ENCODE measurements around the gene CHMP2B.

CHMP2B gene

GRCh38 chr3:87186608-87187159, 40.4 kb upstream of the CHMP2B start:
- Histone ChIP-seq H3K27me3 (ENCODE audit: insufficient read depth, poor library complexity, severe bottlenecking) (no peaks in the 10 kb centered on the region), H3K4me3 (ENCODE audit: severe bottlenecking) (no peak overlapping the region), H3K36me3 (ENCODE audit: low read depth) (no peaks in the 10 kb centered on the region), H3K4me1 (ENCODE audit: insufficient read depth, poor library complexity, severe bottlenecking) (no peaks in the 10 kb centered on the region), H3K9me3 (ENCODE audit: severe bottlenecking) (no peaks in the 10 kb centered on the region), H3K27ac (ENCODE audit: poor library complexity, severe bottlenecking) (no peak overlapping the region)
- ATAC-seq (ENCODE audit: low read depth) (no peak), DNase-seq (ENCODE audit: low spot score) (no peak)
- no peak for TF ChIP-seq CTCF (IDR thresholded peaks at IDR 0.05; ENCODE audit: poor library complexity, severe bottlenecking)

GRCh38 chr3:87191175-87191574, 35.9 kb upstream of the CHMP2B start:
- ATAC-seq (ENCODE audit: low read depth) (no peak), DNase-seq (ENCODE audit: low spot score) (no peak)
- no peak for TF ChIP-seq CTCF (IDR thresholded peaks at IDR 0.05; ENCODE audit: poor library complexity, severe bottlenecking)
- Histone ChIP-seq H3K4me3 (ENCODE audit: severe bottlenecking) (no peak overlapping the region), H3K9me3 (ENCODE audit: severe bottlenecking) (no peaks in the 10 kb centered on the region), H3K27ac (ENCODE audit: poor library complexity, severe bottlenecking) (no peak overlapping the region), H3K36me3 (ENCODE audit: low read depth) (no peaks in the 10 kb centered on the region), H3K27me3 (ENCODE audit: insufficient read depth, poor library complexity, severe bottlenecking) (no peaks in the 10 kb centered on the region), H3K4me1 (ENCODE audit: insufficient read depth, poor library complexity, severe bottlenecking) (no peaks in the 10 kb centered on the region)

GRCh38 chr3:87191641-87192040, 35.5 kb upstream of the CHMP2B start:
- DNase-seq (ENCODE audit: low spot score) (no peak), ATAC-seq (ENCODE audit: low read depth) (no peak)
- Histone ChIP-seq H3K4me3 (ENCODE audit: severe bottlenecking) (no peak overlapping the region), H3K36me3 (ENCODE audit: low read depth) (no peaks in the 10 kb centered on the region), H3K9me3 (ENCODE audit: severe bottlenecking) (no peaks in the 10 kb centered on the region), H3K27ac (ENCODE audit: poor library complexity, severe bottlenecking) (no peak overlapping the region), H3K27me3 (ENCODE audit: insufficient read depth, poor library complexity, severe bottlenecking) (no peaks in the 10 kb centered on the region), H3K4me1 (ENCODE audit: insufficient read depth, poor library complexity, severe bottlenecking) (no peaks in the 10 kb centered on the region)
- no peak for TF ChIP-seq CTCF (IDR thresholded peaks at IDR 0.05; ENCODE audit: poor library complexity, severe bottlenecking)

GRCh38 chr3:87196879-87197278, 30.2 kb upstream of the CHMP2B start:
- Histone ChIP-seq H3K4me1 (ENCODE audit: insufficient read depth, poor library complexity, severe bottlenecking) (no peaks in the 10 kb centered on the region), H3K27me3 (ENCODE audit: insufficient read depth, poor library complexity, severe bottlenecking) (no peaks in the 10 kb centered on the region), H3K27ac (ENCODE audit: poor library complexity, severe bottlenecking) (no peak overlapping the region), H3K36me3 (ENCODE audit: low read depth) (no peaks in the 10 kb centered on the region), H3K4me3 (ENCODE audit: severe bottlenecking) (no peak overlapping the region), H3K9me3 (ENCODE audit: severe bottlenecking) (no peaks in the 10 kb centered on the region)
- DNase-seq (ENCODE audit: low spot score) (no peak), ATAC-seq (ENCODE audit: low read depth) (no peak)
- no peak for TF ChIP-seq CTCF (IDR thresholded peaks at IDR 0.05; ENCODE audit: poor library complexity, severe bottlenecking)

- Histone ChIP-seq H3K36me3 (ENCODE audit: low read depth) (no peaks in the 10 kb centered on the region), H3K27ac (ENCODE audit: poor library complexity, severe bottlenecking) (no peak overlapping the region), H3K9me3 (ENCODE audit: severe bottlenecking) (no peaks in the 10 kb centered on the region), H3K27me3 (ENCODE audit: insufficient read depth, poor library complexity, severe bottlenecking) (no peaks in the 10 kb centered on the region), H3K4me3 (ENCODE audit: severe bottlenecking) (no peak overlapping the region), H3K4me1 (ENCODE audit: insufficient read depth, poor library complexity, severe bottlenecking) (no peaks in the 10 kb centered on the region)
- no peak for TF ChIP-seq CTCF (IDR thresholded peaks at IDR 0.05; ENCODE audit: poor library complexity, severe bottlenecking)
- no peak for DNase-seq (ENCODE audit: low spot score)
- ATAC-seq (ENCODE audit: low read depth) = no peak
Measured at GRCh38 chr3:87197531-87197930, 29.6 kb upstream of the CHMP2B start.

Data from RWPE2 (cell line).